Body of pancreas (tissue), 4 donors: ENCODE results near the gene ZNF608.

Experiments
- CTCF ChIP-seq, 7 experiments: fragments of 450-650 bp in 4 of 7; fragments of 200-600 bp in 3 of 7; sonication (generic) in 3 of 7; IDR thresholded peaks; one replicate each; pipeline ENCODE4 v1.5.1; 2016 to 2019; ENCODE audit warnings: antibody characterized with exemption in 7 of 7
- POLR2A ChIP-seq, 3 donors: fragments of 450-650 bp; IDR thresholded peaks; one replicate each; pipeline ENCODE4 v1.6.1; 2016; ENCODE audit warnings: antibody characterized with exemption in 3 of 3, mild to moderate bottlenecking in 2 of 3

GRCh38 chr5:124728331-124728967 is 18.0 kb downstream of the ZNF608 start:
- TF ChIP-seq CTCF (IDR thresholded peaks at IDR 0.05) (no peak), POLR2A (IDR thresholded peaks at IDR 0.05) (no peak)
